ENCODE results near the gene MYEOV. TPM values are rescaled to one million over a fixed set of nuclear protein-coding genes. Genes with fewer than 3 reads are reported as not detected.

MYEOV gene
- total and polyA plus RNA-seq, 9 of the 15 experiments (the other 6 are each of a cell fraction or from before 2014, with no cell fraction given), result 10.2 to 133 (median 32.2) TPM

GRCh38 chr11:69280994-69281393 is 13.0 kb upstream of the MYEOV start:
- Histone ChIP-seq H3K4me3 (no peak overlapping the region), H3K4me2 (ENCODE audit: insufficient read depth, low read length) (no peak overlapping the region), H3K4me1 (replicated peaks in 1 of 2; ENCODE audit: control insufficient read depth in 2 of 2, insufficient read depth in 2 of 2, low read length in 2 of 2) (no peaks in the 10 kb centered on the region), H3K79me2 (ENCODE audit: control insufficient read depth, insufficient read depth, low read length) (no peaks in the 10 kb centered on the region), H2AFZ (ENCODE audit: low read depth, low read length) (no peak overlapping the region), H3K9me3 (replicated peaks; ENCODE audit: control insufficient read depth, insufficient read depth, low read depth, low read length) (no peaks in the 10 kb centered on the region; the same call in 1 of the 2 replicates), H3K36me3 (ENCODE audit: control insufficient read depth, insufficient read depth, low read length) (no peaks in the 10 kb centered on the region), H4K20me1 (replicated peaks; ENCODE audit: control insufficient read depth, insufficient read depth, low read length) (peaks cover 3% of the 10 kb centered on the region; the same call in 1 of the 2 replicates), H3K27ac (ENCODE audit: extremely low read depth, low read depth, low read length) (no peak overlapping the region), H3K9ac (ENCODE audit: insufficient read depth in 1 of 2, low read depth in 2 of 2, low read length in 2 of 2) (no peak overlapping the region), H3K27me3 (ENCODE audit: control insufficient read depth in 2 of 2, insufficient read depth in 2 of 2, low read length in 2 of 2) (peaks cover 10 to 67% of the 10 kb centered on the region in 2 experiments; a peak in 4 of 5 replicates), H3K9me1 (ENCODE audit: control insufficient read depth, insufficient read depth, low read length) (no peaks in the 10 kb centered on the region)
- intact Hi-C loops (cut with micrococcal nuclease), result no loop called here
- DNase-seq (ENCODE audit: extremely low read depth in 1 of 4, low spot score in 3 of 4), result no peak
- no peak for FAIRE-seq
- POLR2A ChIA-PET, result no interaction called here
- 0% methylated on average over 6 of the region's 6 CpGs for WGBS (ENCODE audit: insufficient coverage, low coverage, missing lambda C conversion rate)
- no TSS peak for BruUV-seq (replicated peaks)
- TF ChIP-seq, protein P1, sequence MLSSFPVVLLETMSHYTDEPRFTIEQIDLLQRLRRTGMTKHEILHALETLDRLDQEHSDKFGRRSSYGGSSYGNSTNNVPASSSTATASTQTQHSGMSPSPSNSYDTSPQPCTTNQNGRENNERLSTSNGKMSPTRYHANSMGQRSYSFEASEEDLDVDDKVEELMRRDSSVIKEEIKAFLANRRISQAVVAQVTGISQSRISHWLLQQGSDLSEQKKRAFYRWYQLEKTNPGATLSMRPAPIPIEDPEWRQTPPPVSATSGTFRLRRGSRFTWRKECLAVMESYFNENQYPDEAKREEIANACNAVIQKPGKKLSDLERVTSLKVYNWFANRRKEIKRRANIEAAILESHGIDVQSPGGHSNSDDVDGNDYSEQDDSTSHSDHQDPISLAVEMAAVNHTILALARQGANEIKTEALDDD (IDR thresholded peaks at IDR 0.05), result peak; percentile 65
- no peak for TF ChIP-seq RNF2 (IDR thresholded peaks at IDR 0.05)
- ATAC-seq, result no peak
- CTCF ChIA-PET (ENCODE audit: low intra/inter-chr PET ratio), result no interaction called here
- in situ Hi-C loops (cut with MboI), result no loop called here

GRCh38 chr11:69283446-69283845 is 10.5 kb upstream of the MYEOV start:
- Histone ChIP-seq H3K79me2 (ENCODE audit: control insufficient read depth, insufficient read depth, low read length) (no peaks in the 10 kb centered on the region), H3K36me3 (ENCODE audit: control insufficient read depth, insufficient read depth, low read length) (no peaks in the 10 kb centered on the region), H3K4me3 (no peak overlapping the region), H3K9me3 (replicated peaks; ENCODE audit: control insufficient read depth, insufficient read depth, low read depth, low read length) (no peaks in the 10 kb centered on the region; the same call in 1 of the 2 replicates), H2AFZ (ENCODE audit: low read depth, low read length) (no peak overlapping the region), H3K4me2 (ENCODE audit: insufficient read depth, low read length) (no peak overlapping the region), H4K20me1 (replicated peaks; ENCODE audit: control insufficient read depth, insufficient read depth, low read length) (peaks cover 3% of the 10 kb centered on the region; the same call in 1 of the 2 replicates), H3K4me1 (replicated peaks in 1 of 2; ENCODE audit: control insufficient read depth in 2 of 2, insufficient read depth in 2 of 2, low read length in 2 of 2) (peaks cover 9 to 13% of the 10 kb centered on the region in 2 experiments; a peak in 3 of 5 replicates), H3K9ac (ENCODE audit: insufficient read depth in 1 of 2, low read depth in 2 of 2, low read length in 2 of 2) (no peak overlapping the region), H3K27me3 (ENCODE audit: control insufficient read depth in 2 of 2, insufficient read depth in 2 of 2, low read length in 2 of 2) (peaks cover 2 to 67% of the 10 kb centered on the region in 2 experiments; a peak in 4 of 5 replicates), H3K27ac (ENCODE audit: extremely low read depth, low read depth, low read length) (no peak overlapping the region), H3K9me1 (ENCODE audit: control insufficient read depth, insufficient read depth, low read length) (no peaks in the 10 kb centered on the region)
- ATAC-seq (no peak), FAIRE-seq (no peak), DNase-seq (ENCODE audit: extremely low read depth in 1 of 4, low spot score in 3 of 4) (no peak)
- ChIA-PET POLR2A (interaction anchor here (1.1 to 1.2 kb wide), 2 partner anchors 10 to 81 kb away, joined by 3 to 4 read pairs; partner anchors contain the start of gene MYEOV), CTCF (ENCODE audit: low intra/inter-chr PET ratio) (no interaction called here)
- 4% methylated on average over 9 of the region's 10 CpGs for WGBS (ENCODE audit: insufficient coverage, low coverage, missing lambda C conversion rate)
- intact Hi-C loops (cut with micrococcal nuclease), result no loop called here
- no peak for TF ChIP-seq MCM5 (IDR thresholded peaks at IDR 0.05; ENCODE audit: low read depth)
- no peak for TF ChIP-seq TAL1 (IDR thresholded peaks at IDR 0.05)
- TF ChIP-seq SP2 (IDR thresholded peaks at IDR 0.05; ENCODE audit: extremely low read depth, low read depth, low read length, poor library complexity, severe bottlenecking), result no peak
- TF ChIP-seq ZNF316 (IDR thresholded peaks at IDR 0.05), result no peak
- TF ChIP-seq PHF21A (IDR thresholded peaks at IDR 0.05; ENCODE audit: borderline replicate concordance, low read depth), result no peak
- no peak for TF ChIP-seq STAT6 (CRISPR knock-in tag; IDR thresholded peaks at IDR 0.05)
- no peak for TF ChIP-seq ZNF121 (CRISPR knock-in tag; conservative IDR thresholded peaks at IDR 0.05)
- BruUV-seq (replicated peaks), result no TSS peak
- in situ Hi-C loops (cut with MboI), result no loop called here

All from K562 (cell line).